GM18498 (cell line): ENCODE measurements around the gene WDR70.
"Not testable (repeated sequence)": the region's sequence is repeated elsewhere in the genome, so short reads cannot be mapped to it uniquely, and the experiment has no call there.

ENCODE experiments used
- ATAC-seq: cut with Tn5 transposase; IDR thresholded peaks from one replicate; pipeline ENCODE4 v1.9.1; 2021; ENCODE audit warnings: mild to moderate bottlenecking, moderate library complexity; ENCODE audit not compliant: unreplicated experiment

The WDR70 gene

DNA sequence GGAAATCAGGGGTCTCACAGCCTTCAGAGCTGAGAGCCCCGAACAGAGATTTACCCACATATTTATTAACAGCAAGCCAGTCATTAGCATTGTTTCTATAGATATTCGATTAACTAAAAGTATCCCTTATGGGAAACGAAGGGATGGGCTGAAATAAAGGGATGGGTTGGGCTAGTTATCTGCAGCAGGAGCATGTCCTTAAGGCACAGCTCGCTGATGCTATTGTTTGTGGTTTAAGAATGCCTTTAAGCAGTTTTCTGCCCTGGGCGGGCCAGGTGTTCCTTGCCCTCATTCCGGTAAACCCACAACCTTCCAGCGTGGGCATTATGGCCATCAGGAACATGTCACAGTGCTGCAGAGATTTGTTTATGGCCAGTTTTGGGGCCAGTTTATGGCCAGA is 74.1 kb downstream of the WDR70 start:
- ATAC-seq = not testable (repeated sequence)

DNA sequence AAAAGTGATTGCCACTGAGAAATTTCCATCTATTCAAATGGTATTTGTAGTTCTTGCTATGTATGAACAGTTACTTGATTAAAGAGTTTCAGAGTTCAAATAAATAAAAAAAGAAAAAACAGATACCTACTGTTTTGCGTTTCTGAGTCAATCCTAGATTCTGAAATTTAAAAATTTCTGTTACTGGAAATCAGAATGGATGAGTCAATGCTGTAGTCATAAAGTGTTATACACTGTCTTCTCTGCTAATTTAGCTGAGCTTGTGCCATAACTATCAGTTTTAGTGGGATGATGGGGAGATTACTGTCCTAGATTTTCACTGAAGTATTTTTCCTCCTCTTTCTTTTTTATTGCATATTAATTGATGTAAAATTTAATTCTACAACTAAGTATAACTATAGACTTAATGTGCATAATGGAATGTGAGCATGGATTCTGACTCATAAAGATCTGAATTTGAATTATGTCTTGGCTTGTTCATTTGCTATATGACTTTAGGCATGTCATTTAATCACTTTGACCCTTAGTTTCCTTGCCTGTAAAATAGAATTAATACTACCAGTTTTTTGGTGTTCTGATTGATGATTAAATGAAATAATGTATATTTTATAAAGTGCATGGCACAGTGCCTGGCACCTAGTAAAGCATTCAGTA is 75.4 kb downstream of the WDR70 start:
- ATAC-seq = not testable (repeated sequence)

- not testable (repeated sequence) for ATAC-seq
Observed at GRCh38 chr5:37463191-37464051, 84.3 kb downstream of the WDR70 start.

DNA sequence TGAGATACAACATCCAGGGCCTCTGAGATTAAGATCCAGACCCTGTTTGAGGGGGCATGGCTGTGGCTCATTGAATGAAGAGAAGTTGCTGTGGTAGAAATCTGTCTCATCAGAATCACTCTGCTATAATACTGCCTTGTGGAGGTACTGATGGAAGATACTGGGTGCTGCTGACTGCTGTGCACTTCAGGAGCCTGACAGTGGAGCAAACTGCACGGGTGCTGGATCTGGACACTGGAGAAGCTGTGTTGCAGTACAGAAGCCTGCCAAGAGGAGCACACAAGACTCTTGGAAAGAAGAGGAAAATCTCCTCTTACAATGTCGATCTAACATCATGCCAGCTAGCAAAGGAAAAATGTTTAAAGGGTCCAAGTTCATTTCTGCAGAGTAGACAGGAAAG is 85.5 kb downstream of the WDR70 start:
- not testable (repeated sequence) for ATAC-seq

DNA sequence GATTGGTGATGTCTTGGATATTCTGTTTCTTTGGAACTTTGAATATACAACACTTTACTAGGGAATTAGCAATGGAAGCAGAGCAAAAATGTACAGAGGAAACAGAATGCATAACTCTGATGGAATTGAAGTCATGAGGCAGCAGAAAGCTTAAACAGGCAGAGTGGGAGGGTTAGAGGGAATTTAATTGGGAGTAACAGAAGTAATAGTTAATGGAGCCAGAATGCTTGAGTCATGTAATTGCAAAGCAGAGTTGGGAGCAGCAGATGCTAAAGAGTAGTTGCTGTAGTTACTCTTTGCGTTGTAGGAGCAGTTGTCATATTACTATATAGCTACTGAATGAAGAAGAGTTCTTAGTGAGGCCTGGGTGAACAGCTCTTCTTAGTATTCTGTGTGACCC is 90.3 kb downstream of the WDR70 start:
- not testable (repeated sequence) for ATAC-seq

GRCh38 chr5:37471666-37472197 is 92.6 kb downstream of the WDR70 start:
- no peak for ATAC-seq

DNA sequence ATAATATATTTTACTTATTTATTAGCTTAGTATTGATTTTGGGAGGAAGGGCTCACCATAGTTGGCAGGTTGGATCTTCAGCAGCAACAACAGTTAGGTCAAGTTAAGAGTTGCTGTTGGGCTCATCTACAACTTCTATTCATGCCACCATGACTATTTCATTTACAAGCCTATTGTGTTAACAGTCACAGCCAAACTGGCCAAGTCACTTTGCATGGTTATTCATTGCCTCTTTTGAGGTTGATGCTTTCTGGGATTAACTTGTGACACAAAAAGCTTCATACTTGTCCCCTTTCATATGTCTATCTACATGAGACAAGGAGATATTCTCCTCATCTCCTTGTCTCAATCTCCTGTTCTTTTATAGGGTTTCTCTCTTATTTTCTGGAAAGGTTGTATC is 98.3 kb downstream of the WDR70 start:
- ATAC-seq = no peak

DNA sequence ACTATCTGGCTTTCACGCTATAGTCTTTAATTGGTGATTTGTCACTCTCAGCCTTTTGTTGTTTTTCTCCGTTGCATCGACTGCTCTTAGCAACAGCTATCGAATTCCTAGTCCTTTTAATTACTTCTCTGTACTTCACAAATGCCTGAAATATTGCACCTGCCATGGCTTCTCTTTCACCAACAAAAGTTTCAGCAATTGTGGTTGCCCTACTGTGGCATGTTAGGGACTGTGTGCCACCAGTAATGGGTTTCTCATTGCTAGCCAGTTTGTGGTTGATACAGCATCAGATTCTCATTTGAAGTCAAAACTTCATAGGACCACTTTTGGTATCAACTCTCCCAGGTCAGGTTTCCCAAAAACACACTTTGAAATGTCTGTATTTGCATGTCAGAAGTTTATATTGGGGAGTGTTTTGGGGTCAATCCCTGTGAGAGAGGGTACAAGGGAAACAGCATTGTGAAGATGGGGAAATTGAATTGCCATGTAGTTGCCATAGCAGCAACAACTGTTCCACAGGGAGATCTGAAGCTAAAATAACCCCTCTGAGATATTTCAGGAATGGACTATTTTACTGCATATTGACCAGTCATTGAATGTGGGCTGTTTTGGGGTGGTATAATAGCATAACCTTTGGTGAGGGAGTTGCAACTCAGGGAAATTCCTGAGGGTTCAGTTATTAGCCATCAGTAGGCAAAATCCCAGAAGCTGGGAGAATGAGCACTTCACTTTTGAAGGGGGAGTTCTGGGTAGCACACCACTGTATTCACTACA is 99.2 kb downstream of the WDR70 start:
- no peak for ATAC-seq

DNA sequence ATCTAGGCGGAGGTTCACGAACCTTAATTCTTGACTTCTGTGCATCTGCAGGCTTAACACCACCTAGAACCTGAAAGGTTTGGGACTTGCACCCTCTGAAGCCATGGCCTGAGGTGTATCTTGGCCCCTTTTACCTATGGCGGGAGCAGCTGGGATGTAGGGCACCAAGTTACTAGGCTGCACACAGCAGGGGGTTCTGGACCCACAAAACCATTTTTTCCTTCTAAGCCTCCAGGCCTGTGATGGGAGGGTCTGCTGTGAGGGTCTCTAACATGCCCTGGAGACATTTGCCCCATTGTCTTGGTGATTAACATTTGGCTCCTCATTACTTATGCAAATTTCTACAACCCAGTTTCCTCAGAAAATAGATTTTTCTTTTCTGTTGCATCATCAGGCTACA is 102.3 kb downstream of the WDR70 start:
- ATAC-seq = not testable (repeated sequence)

DNA sequence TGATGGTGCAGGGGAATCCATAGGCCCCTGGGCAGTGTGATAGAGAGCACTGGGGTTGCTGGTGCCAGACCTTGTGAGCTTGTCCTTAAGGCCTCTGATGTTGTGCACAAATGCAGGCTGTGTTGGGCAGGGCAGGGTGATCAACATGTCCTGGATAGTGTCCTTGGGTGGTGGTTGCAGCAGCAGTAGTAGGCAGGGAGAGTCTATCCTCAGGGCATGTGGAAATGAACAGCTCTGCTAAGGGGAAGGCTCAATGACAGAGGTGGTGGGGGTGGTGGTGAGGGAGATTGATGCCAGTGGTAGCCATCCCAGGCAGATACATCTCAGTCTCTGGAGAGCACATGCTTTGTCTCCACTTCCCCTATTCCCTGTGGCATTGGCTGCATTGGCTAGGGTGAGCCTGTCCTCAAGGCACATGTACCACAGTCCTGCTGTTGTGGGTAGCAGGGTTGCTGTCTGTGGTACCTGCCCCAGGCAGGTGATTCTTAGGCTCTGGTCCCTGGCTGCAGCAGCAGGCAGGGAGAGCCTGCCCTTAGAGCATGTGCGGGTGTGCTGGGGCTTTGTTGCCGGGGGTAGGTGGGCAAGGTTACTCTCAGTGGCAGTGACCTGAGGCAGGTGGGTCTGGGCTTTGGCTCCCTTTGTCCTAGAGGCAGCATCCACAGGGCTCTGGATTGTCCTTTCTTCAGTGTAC is 111.1 kb downstream of the WDR70 start:
- ATAC-seq = no peak

DNA sequence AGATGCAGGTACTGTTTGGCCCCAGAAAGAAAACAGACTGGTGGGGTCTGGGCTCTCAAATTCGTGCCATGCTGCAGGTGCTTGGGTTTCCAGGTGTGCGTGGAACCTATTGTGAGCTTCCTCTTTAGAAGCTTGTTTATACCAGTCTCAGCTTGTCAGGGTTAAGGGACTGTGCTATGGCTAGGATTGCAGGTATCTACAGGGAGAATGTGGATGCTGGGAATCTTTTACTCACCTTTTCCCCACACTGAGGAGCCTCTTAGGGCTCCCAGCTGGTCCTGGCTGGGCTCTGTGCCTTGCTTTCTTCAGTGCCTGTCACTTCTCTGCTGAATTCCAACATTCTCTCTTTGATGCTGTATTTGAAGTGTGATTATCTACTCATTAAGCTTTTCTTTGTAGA is 111.8 kb downstream of the WDR70 start:
- ATAC-seq = no peak

- ATAC-seq = no peak
Observed at GRCh38 chr5:37492778-37493555, 113.8 kb downstream of the WDR70 start.

DNA sequence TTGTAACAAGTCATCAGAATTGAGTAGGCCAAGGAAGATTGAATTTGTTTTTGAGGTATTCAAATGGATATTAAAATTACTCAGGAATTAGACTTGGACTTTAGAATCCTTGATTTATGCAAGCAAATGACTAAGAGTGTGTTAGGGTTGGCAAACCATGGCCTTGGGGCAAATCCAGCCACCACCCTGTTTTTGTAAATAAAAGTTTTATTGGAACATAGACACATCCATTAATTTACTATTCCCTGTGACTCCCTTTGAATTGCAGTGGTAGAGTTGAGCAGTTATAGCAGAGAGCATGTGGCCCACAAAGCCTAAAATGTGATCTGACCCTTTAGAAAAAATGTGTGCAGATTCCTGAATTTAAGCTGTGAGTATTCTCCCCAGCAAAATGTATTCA is 115.6 kb downstream of the WDR70 start:
- no peak for ATAC-seq

- ATAC-seq = no peak
Observed at GRCh38 chr5:37495210-37495609, 116.1 kb downstream of the WDR70 start.

GRCh38 chr5:37495668-37496347 is 116.7 kb downstream of the WDR70 start:
- no peak for ATAC-seq

DNA sequence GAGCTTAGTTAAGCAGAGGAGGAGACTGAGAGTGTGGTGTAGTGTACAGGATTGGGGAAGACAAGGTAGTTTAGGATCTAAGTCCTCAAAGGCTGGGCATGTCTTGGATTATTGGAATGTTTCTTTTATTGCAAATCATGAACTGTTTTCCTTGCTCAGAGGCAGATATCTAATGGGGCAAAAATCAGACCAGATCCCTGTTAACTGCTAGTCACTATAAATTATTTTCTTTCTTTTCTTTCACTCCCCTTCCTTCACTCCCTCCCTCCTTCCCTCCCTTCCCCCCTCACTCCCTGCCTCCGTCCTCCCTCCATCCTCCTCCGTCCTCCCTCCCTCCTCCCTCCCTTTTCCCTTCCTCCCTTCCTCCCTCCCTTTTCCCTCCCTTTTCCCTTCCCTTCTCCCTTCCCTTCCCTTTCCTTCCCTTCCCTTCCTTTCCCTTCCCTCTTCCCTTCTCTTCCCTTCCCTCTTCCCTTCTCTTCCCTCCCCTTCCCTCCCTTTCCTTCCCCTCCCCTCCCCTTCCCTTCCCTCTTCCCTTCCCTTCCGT is 117.9 kb downstream of the WDR70 start:
- no peak for ATAC-seq

DNA sequence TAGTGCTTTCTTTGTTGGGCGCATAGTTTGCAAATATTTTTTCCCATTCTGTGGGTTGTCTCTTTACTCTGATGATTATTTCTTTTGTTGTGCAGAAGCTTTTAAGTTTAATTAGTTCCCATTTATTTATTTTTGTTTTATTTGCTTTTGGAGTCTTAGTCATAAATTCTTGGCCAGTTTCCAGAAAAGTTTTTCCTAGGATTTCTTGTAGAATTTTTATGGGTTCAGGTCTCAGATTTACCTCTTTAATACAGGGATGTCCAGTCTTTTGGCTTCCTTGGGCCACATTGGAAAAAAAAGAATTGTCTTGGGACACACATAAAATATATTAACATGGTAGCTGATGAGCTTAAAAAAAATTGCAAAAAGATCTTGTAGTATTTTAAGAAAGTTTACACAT is 122.0 kb downstream of the WDR70 start:
- ATAC-seq = no peak

GRCh38 chr5:37506241-37506640 is 127.1 kb downstream of the WDR70 start:
- ATAC-seq = no peak

DNA sequence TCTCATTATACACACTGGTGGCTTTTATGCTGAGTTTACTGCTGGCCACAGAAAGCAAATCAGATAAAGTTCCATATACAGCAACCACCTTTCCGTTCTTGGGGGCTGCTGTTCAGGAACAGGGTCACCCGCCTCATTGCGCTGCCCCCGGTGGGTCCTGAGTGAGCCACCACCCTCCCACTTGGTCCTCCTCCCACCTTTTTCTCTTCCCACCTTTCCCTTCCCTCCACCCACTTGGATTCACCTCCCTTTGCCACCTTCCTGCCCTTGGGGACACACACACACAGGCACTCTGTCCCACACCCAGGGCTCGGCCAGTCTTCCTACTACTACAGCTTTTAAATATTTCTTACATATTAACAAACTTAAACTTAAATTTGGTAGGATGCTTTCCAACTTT is 127.6 kb downstream of the WDR70 start:
- no peak for ATAC-seq
